HFF-Myc (cell line): ENCODE data around the gene DENND1B.

Experiments used
- DNase-seq: peaks from one replicate; pipeline ENCODE4 v3.0.0-alpha.2; 2011; ENCODE audit warnings: low read depth; ENCODE audit errors: extremely low read depth
- H3K4me3 ChIP-seq: replicated peaks from 2 replicates; pipeline ENCODE4 v1.5.1; 2011; ENCODE audit warnings: low read depth, mild to moderate bottlenecking, control low read depth, low read length
- TF ChIP-seq, protein P1 (sequence below): IDR thresholded peaks from 2 replicates; pipeline ENCODE4 v1.5.1; 2012; ENCODE audit warnings: mild to moderate bottlenecking, low read depth, low read length, control low read depth; ENCODE audit errors: missing control alignments

Gene DENND1B

DNA sequence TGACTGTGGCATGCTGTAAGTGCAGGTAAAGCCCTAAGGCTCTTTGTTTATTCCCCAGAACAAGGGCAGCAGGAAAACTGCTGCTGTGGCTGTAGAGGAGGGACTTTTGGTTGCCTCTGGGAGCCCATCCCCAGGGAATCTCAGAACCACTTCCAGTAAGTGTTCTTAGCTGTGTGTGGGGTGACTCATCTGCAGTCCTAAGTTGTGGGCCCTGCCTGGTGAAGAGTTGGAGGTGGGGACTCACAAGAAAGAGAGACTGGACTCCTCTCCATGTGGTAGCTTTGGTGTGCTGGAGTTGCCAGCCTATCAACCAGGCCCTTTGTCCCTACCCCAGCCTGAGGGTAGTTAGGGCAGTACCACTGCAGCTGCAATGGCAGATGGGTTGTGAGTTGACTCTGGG, 24.0 kb upstream of the DENND1B start:
- TF ChIP-seq, protein P1, sequence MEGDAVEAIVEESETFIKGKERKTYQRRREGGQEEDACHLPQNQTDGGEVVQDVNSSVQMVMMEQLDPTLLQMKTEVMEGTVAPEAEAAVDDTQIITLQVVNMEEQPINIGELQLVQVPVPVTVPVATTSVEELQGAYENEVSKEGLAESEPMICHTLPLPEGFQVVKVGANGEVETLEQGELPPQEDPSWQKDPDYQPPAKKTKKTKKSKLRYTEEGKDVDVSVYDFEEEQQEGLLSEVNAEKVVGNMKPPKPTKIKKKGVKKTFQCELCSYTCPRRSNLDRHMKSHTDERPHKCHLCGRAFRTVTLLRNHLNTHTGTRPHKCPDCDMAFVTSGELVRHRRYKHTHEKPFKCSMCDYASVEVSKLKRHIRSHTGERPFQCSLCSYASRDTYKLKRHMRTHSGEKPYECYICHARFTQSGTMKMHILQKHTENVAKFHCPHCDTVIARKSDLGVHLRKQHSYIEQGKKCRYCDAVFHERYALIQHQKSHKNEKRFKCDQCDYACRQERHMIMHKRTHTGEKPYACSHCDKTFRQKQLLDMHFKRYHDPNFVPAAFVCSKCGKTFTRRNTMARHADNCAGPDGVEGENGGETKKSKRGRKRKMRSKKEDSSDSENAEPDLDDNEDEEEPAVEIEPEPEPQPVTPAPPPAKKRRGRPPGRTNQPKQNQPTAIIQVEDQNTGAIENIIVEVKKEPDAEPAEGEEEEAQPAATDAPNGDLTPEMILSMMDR: no peak
- DNase-seq: no peak
- no peak overlapping the region for H3K4me3 ChIP-seq

DNA sequence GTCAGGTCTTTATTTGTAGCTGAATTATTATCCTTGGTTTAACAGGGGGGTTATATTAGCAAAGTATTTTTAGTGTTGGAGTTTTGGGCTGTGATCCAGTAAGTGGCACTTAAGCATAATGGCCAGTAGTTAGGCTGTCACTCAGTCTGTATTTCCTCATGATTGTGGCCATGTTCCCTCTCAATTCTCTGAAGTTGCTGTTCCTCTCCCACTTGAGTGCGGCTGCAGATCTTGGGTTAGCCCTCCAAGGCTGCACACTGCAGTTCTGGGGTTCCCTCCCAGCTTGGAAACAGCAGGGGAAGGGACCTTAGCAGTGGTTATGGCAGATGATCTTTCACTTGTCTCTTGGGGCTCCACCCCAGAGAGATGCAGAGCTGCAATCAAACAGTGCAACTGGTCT, 23.2 kb upstream of the DENND1B start:
- DNase-seq: no peak
- no peak overlapping the region for H3K4me3 ChIP-seq
- TF ChIP-seq, protein P1: no peak

DNA sequence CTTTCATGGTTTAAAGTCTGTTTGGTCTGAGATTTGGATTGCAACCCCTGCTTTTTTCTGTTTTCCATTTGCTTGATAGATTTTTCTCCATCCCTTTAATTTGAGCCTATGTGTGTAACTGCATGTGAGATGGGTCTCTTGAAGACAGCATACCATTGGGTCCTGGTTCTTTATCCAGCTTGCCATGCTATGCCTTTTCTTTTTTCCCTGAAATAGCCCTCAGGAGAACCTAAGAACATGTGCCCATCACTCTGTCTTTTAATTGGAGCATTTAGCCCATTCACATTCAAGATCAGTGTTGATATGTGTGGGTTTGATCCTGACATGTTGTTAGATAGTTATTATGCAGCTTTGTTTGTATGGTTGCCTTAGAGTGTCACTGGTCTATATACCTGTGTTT, 21.7 kb upstream of the DENND1B start:
- TF ChIP-seq, protein P1: no peak
- DNase-seq: no peak
- H3K4me3 ChIP-seq: no peak overlapping the region

DNA sequence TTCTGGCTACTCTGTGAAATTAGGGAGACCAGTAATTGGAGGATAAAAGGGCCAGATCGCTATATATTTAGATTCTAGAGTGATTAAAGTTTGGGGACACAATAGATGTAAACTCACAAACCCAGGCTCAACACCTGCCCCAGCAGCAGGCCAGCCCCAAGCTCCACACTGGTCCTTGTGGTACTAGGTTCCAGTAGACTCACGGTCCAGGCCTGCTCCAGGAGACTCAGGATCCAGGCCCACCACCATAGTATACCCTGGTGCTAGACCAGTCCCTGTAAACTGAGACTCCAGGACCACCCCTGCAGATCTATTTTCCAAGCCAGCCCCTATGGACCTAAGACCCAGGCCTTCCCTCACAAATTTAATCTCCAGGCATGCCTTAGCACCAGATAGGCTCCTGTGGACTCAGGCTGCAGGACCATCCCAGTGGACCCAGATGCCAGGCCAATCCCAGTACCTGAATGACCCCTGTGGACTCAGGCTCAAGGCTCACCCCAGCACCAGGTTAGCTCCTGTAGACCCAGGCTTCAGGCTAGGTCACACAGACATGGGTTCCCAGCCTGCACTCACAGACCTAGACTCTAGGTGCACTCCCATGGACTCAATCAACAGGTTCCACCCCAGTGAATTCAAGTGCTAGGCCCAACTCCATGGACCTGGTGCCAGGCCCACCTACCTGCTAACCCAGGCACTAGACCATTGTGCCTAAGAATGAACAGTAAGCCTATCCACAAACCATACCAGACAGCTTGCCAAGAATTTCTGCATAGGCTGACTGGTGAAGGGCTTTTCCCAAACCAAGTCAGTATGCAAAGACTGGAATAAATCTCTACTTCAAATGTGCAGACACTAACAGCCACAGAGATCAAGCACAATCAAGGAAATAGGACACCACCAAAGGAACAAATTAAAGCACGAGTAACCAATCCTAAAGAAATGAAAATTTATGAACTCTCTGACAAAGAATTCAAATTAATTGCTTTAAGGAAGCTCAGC, 13.8 kb upstream of the DENND1B start:
- H3K4me3 ChIP-seq: no peak overlapping the region
- DNase-seq: no peak
- TF ChIP-seq, protein P1: no peak

DNA sequence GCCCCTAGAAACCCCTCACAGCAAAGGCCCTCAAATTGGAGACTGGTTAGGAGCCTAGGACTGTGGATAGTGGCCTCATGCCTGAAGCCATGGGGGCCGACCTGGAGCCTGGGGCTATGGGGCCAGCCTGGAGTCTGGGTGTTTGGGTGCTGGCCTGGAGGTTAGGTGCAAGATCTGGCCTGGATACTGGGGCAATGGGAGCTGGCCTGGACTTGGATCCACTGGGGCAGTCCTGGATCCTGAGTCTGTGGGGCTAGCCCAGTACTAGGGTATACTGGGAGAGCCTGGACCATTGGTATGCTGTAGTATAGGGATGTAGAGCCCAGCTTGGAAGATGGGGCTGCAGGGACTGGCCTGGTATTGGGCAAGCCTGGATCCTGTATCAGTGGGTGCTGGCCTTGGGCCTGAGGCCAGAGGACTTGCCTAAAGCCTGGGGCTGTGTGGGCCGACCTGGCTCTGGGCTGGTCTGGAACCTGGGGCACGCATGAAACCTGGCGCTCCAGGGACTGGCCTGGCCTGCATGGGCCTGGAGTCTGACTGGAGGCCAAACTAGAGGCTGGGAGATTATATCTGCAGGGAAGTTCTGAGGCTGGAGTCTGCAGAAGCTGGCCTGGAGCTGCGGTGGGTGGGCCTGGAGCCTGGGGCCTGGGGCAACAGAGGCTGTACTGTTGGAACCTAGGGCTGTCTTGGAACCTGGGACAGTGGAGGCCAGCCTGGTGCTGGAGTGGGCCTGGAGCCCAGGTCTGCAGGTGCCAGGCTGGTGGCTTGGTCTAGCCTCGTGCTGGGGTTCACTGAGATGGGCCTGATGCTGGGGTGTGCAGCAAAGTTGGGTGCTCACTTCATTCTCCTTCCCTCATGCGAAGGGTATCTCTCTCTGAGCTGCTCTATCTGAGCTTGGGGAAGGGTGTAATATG, 12.6 kb upstream of the DENND1B start:
- TF ChIP-seq, protein P1: no peak
- no peak overlapping the region for H3K4me3 ChIP-seq
- DNase-seq: no peak

DNA sequence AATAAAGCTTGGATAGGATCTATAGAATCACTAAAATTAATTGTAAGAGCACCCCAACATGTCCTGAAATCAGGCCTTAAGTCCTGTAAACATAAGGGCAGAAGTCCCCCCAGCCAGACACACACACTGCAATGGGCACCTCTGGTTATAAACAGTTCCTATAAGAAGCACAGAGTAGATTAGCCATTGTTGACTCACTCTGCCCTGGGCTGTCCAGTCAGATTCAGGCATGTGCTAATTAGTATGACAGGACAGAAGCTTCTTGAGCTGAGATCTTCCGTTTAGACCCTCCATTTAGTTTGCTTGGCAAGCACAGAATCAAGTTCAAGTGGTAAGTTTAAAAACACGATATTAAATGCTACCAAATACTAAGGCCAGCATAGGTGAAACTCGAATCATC, 11.8 kb upstream of the DENND1B start:
- TF ChIP-seq, protein P1: no peak
- H3K4me3 ChIP-seq: no peak overlapping the region
- no peak for DNase-seq
